Stimulated activated CD4-positive, alpha-beta T cell treated with anti-CD3 and anti-CD28 coated beads, Interleukin-2, amount 100 ng/mL, for 4 hours (primary cell): Measurements from ENCODE around the gene LAD1.

Source experiments
- DNase-seq: peaks from one replicate; pipeline ENCODE4 v3.0.0-alpha.2; 2020; ENCODE audit warnings: low read depth

Gene LAD1

GRCh38 chr1:201391651-201392511 lies 7.2 kb downstream of the LAD1 start:
- no peak for DNase-seq

GRCh38 chr1:201391225-201391624 lies 7.9 kb downstream of the LAD1 start:
- DNase-seq: no peak

DNA sequence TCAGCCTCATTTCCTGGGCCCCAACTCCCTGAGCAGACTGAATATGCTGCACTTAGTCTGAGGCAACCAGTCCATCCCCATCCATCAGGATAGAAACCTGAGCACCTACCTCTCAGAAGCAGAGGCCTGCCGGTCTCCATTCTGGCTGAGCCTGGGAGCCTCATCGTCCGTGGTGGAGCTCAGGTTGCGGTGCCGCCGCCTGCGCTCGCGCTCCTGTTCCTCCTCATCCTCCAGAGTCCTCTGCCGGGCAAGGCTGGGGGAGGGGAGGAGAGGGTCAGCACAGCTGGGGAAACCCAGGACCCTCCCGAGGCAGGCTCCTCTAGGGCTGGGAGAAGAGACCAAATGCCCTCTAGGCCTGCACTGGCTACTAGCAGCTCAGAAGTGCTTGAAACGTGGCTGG lies 10.1 kb downstream of the LAD1 start:
- no peak for DNase-seq

GRCh38 chr1:201386208-201386607 lies 12.9 kb downstream of the LAD1 start:
- DNase-seq: no peak

- no peak for DNase-seq
Observed at GRCh38 chr1:201385299-201385891, 13.7 kb downstream of the LAD1 start.

GRCh38 chr1:201384406-201384782 lies 14.7 kb downstream of the LAD1 start:
- no peak for DNase-seq

DNA sequence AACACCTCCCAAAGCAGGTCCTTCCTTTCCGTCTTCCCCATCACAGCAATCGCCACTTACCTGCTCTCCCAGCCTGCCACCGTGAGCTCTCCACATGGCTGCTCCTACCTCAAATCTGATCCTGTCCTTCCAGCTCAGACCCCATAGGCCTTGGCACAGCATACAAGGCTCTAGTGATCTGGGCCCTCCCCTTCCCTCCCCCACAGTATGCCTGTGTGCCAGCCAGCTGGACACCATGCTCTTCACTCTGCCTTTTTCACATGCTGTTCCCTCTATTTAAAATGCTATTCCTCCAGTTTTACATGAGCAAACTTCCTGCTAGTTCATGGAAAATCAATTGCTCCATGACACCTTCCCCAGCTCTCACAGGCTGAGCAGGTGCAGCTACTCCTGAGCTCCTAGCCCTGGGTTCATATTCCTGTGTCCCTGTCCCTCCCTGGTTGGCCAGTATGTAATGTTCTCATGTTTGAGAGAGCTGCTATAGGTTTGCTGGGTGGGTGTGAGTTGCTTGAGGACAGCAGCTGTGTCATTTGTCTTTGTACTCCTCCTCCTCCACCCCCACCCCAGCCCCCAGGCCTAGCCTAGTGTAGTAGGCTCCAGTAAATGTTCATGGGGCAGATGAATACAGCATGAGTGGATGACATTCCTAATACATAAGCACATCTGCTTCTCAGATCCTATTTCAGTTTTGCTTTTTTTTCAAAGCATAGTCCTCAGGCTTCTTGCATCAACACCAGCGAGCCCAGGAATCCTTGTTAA lies 15.3 kb downstream of the LAD1 start:
- no peak for DNase-seq

DNA sequence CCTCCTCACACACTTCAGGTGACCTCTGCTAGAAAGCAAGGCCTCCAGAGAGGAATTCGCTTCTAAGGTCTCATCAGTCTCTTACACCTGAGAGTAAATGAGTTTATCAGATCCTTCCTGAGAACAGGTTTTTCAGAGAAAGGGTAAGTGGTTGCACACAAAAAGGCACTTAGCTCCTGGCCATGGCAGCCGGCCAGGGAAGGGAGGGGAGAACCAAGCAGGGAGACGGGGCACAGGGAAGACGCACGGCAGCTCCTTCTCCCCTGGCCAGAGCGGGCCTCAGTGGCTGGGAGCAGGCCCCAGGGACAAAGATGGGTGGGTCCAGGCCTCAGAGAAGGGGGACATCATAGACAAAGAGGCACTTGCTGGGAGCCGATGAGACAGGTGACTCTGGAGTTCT lies 18.0 kb downstream of the LAD1 start:
- no peak for DNase-seq

GRCh38 chr1:201379733-201380242 lies 19.3 kb downstream of the LAD1 start:
- DNase-seq: no peak

GRCh38 chr1:201378804-201379203 lies 20.3 kb downstream of the LAD1 start:
- no peak for DNase-seq

- no peak for DNase-seq
Observed at GRCh38 chr1:201377611-201378092, 21.5 kb downstream of the LAD1 start, which contains the start of gene TNNT2. TNNT2 (minus strand) TSS chr1:201377680; CDS start chr1:201373254, 4,426 bp downstream.

GRCh38 chr1:201376464-201377374 lies 22.4 kb downstream of the LAD1 start:
- no peak for DNase-seq

DNA sequence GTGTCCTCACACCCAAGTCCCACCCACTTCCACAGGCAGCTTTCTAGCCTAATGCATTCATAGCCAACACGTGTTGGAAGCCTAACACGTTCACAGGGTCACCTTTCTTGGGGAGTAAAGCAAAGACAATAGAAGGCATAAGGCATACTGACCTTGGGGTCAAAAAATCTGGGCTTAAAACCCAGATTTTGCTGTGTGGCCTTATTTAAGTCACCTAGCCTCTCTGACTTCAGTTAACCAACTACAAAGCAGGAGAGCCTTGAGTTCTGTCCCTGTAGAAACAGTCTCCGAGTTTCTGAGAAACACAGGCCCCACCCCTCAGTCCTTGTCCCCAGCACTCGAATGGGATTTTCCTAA lies 23.0 kb downstream of the LAD1 start:
- no peak for DNase-seq

- DNase-seq: no peak
Observed at GRCh38 chr1:201375169-201375568, 24.0 kb downstream of the LAD1 start.

DNA sequence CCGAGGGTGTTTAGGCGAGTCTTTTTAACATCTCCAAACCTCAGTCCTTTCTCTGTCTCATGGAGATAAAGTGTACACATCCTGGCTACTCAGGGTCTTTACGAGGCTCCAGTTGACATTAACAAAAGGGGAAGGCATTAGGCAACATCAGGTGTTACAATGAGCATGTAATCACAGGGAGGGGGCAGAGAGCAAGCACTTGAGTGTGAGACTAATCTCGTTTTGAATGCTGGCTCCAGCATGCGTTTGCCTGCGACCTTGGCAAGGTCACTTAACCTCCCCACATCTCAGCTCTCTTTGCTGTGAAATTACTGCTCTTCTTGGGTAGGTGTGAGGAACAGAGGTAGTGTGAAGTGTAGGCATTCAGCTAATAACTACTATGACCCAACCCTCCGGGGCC lies 24.8 kb downstream of the LAD1 start:
- DNase-seq: no peak

DNA sequence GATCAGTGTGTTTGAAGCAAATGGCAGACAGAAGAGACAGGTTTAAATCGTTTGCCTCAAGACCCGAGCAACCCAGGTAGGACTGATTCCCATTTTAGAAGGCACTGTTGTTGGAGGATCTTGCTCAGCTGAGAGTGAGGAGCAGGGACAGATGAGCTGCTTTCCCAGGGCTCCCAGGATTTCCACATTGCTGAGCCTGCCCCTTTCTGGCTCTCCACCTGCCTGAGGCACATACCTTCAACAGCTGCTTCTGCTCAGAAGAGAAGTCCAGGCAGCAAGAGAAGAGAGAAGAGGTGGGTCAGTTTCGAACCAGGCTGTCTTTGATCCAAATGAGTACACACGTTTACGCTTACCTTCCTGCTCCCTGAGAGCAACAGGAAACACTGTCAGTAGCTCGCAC lies 27.3 kb downstream of the LAD1 start:
- DNase-seq: no peak

DNA sequence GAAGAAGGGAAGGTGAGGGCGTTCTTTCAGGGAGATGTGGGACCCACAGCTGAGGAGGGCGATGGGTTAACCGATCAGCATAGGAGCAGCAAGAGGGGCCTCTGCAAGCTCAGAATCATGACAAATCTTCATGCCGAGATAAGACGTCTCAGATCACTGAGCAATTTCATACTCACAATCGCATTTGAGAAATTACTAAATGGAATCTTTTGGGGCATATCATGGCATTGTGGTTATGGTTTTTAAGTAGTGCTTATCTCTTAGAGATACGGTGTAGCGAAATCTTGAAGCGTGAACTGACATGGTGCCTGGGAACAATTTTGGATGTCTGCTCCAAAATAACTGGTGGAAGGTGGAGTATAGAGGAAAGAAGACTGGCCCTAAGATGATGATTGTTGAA lies 27.8 kb downstream of the LAD1 start:
- DNase-seq: no peak

DNA sequence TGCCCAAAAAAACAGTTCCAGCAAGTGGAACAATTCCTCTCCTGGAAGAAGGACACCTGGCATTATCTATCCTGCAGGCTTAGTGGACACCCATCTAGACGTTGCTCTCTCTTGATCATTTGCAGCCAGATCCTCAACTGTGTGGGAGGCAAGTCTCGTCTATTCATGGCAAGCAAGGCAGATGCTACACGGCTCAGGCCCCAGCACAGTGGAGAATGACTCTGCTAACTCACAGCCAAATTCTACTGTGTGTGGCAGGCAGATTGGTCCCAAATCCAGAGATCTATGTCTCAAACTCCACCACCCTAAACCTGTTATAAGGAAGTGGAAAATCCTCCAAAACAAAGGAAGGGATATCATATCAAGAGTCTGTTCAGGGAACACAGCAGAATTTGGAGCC lies 28.6 kb downstream of the LAD1 start:
- DNase-seq: no peak

DNA sequence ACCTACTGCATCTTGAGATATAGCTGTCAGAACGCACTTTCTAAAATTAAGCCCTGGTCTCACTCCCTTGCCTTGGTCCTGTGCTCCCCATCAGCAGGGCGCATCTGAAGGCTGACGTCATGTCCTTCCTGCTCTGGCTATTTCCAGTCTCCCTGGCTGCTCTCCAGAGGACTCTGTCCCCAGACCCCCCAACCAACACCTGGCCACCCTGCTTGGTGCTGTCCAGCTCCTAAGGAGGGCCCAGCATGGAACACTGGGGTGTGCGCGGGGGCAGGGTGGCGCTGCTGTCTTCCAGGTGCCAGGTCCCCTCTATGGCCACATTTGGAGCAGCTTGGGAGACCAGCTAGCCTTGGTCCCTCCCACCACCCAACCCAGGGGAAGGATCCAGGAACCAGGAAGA lies 29.9 kb downstream of the LAD1 start:
- DNase-seq: no peak

DNA sequence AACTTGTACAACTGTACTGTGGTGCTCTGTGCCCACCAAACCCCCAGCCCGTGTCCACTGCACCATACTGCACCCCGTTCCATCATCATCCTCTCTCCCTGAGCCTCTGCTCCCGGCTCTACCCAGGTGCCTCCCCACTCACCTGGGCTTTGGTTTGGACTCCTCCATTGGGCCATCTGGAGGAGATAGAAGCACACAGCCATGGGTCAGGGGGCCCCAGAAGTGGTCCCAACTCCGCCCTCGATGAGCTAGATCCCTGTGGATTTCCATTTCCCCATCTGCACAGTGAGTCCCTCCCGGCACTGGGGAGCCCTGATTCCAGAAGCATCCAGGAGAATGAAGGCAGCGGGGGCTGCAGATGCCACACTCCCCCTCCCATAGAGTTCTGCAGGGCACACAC lies 32.4 kb downstream of the LAD1 start:
- DNase-seq: no peak

DNA sequence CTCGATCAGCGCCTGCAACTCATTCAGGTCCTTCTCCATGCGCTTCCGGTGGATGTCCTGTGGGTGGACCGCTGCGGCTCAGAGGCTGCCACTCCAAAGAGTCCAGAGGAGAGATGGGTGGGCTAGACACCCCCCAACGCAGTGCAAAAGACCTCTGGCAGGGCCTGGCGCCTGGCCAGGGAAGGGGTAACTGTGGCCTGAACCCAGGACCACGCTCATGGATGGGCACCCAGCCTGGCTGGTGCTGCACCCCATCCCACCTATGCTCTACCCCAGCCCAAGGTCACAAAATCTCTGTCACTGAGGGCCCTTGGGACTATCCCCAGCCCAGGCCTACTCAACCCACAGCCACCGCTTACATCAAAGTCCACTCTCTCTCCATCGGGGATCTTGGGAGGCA lies 33.9 kb downstream of the LAD1 start:
- no peak for DNase-seq

DNA sequence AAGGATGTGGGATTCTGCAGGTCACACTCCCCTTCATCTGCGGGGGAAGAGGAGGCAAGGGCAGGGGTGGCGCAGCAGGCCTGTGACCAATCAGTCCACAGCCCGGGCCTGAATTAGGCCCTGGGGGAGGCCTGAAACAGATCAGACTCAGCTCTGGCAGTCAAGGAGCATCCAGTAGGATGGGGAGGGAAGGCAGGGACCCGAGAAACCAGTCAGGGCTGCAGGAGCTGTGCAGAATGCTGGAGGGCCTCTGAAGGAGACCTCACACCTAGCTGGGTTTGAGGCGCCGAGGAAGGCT lies 34.4 kb downstream of the LAD1 start:
- no peak for DNase-seq
